ENCODE results near the gene SETBP1.

Gene SETBP1

DNA sequence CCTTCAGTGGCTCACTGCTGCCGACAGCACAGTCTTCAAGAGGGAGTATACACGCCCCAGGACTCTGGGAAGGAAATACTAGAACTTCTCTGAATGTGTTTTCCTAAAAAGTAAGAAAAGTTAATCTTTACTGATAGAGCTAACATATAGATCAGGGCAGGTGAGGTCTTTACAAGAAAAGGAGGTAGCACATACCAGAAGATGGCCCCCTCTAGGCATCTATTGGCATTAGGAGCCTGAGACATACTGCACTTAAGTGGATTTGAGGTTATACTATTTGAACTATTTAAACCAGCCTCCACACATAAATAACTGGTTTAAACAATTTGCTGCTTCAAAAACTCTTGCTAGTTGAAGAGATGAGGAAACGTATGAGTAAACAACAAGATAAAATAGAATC, 406.1 kb downstream of the SETBP1 start:
- Histone ChIP-seq H3K4me3 (ENCODE audit: low read length) (no peak overlapping the region), H3K36me3 (ENCODE audit: control insufficient read depth, low read depth, low read length) (no peaks in the 10 kb centered on the region), H3K9ac (ENCODE audit: low read length) (no peak overlapping the region), H3K27me3 (ENCODE audit: control insufficient read depth, insufficient read depth, low read length) (no peaks in the 10 kb centered on the region), H3K27ac (ENCODE audit: low read length) (no peak overlapping the region), H3K9me3 (ENCODE audit: control insufficient read depth, low read depth, low read length) (no peaks in the 10 kb centered on the region), H3K4me1 (ENCODE audit: control insufficient read depth, low read depth, low read length) (peaks cover 7% of the 10 kb centered on the region)

DNA sequence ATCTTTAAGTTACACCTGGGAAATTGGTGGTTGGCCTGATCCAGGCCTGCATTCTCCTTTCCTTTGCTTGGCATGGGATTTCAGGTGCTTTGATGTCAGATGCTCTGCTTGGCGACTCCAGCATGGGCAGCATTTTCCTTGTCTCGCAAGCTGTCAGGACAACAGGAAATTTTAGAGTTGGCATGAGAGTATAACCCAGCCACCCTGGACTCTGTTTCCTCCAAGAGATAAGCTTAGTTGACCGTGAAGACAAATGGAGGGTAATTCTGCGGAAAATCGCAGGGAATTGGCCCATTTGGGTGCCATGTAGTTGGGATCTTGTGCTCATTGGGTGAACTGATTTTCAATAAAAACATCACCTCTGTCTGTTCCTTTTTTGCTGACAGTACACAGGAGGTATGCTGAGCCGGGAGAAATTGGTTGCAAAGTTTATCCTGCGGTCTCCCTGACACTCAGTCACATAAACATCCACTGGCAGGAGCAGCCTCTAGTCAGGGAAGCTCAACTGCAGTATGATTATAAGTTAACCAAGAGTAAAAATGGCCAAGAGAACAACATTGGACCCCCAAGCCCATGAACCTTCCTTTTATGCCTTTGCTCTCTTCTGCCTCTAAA, 409.9 kb downstream of the SETBP1 start:
- no peak overlapping the region for H3K9ac ChIP-seq (ENCODE audit: low read length)
- H3K36me3 ChIP-seq (ENCODE audit: control insufficient read depth, low read depth, low read length) = no peaks in the 10 kb centered on the region
- H3K27me3 ChIP-seq (ENCODE audit: control insufficient read depth, insufficient read depth, low read length) = no peaks in the 10 kb centered on the region
- H3K9me3 ChIP-seq (ENCODE audit: control insufficient read depth, low read depth, low read length) = no peaks in the 10 kb centered on the region
- peaks cover 7% of the 10 kb centered on the region for H3K4me1 ChIP-seq (ENCODE audit: control insufficient read depth, low read depth, low read length)
- no peak overlapping the region for H3K27ac ChIP-seq (ENCODE audit: low read length)
- no peak overlapping the region for H3K4me3 ChIP-seq (ENCODE audit: low read length)

DNA sequence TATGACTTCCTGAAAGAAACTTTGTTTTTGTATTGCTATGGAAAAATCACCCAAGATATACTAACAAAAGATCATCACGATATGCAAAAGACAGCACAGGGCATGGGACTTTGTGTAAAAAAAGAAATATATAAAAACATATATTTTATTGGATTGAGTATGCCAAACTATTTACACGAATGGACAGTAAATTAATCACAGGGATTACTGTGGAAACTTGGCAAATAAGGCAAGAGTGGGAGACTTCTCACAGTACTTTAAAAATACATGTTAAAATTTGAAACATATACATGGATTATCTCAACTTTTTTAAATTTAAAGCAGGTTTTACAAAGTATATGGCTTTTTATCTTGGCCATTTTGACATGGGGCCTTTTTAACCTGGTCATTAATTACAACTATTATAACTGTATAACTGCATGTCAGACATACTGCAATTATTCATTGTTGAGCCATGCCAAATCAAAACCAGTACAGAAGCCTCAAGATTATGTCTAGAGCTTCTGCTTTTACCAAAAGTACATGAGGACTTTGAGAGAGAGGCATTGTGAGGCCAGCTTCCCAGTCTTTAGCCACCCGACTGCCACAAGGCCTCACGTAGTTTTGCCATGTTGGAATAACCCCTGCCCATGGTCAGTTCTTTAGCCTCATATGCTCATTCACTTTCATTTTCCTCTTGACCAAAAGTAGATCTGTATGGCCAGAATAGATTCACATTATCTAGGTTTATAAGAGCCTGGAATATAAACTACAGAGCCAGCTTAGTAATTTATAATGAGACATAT, 419.8 kb downstream of the SETBP1 start:
- H3K27me3 ChIP-seq (ENCODE audit: control insufficient read depth, insufficient read depth, low read length) = no peaks in the 10 kb centered on the region
- no peak overlapping the region for H3K9ac ChIP-seq (ENCODE audit: low read length)
- peaks cover 6% of the 10 kb centered on the region for H3K4me1 ChIP-seq (ENCODE audit: control insufficient read depth, low read depth, low read length)
- H3K36me3 ChIP-seq (ENCODE audit: control insufficient read depth, low read depth, low read length) = no peaks in the 10 kb centered on the region
- no peak overlapping the region for H3K4me3 ChIP-seq (ENCODE audit: low read length)
- no peak overlapping the region for H3K27ac ChIP-seq (ENCODE audit: low read length)
- no peaks in the 10 kb centered on the region for H3K9me3 ChIP-seq (ENCODE audit: control insufficient read depth, low read depth, low read length)

DNA sequence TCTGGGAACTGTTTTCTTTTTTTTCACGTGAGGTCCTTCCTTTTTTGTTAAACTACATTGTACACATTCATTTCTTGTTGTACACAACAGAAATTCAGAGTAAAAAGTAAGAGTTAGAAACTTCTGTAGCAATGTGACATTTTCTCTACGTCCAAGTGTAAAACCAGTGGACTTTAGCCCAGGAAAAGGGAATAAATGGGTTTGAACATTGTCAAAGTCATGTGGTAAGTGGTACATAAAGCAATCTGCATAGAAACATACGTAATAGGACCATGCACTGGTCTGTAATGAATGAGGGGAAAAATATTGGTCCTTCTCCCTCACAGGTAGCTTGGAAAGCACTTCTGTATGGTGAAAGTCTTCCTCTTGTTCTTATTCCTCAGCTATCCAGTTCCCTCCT, 421.4 kb downstream of the SETBP1 start:
- H3K4me3 ChIP-seq (ENCODE audit: low read length) = no peak overlapping the region
- H3K9me3 ChIP-seq (ENCODE audit: control insufficient read depth, low read depth, low read length) = no peaks in the 10 kb centered on the region
- H3K27me3 ChIP-seq (ENCODE audit: control insufficient read depth, insufficient read depth, low read length) = no peaks in the 10 kb centered on the region
- H3K4me1 ChIP-seq (ENCODE audit: control insufficient read depth, low read depth, low read length) = peaks cover 6% of the 10 kb centered on the region
- H3K9ac ChIP-seq (ENCODE audit: low read length) = no peak overlapping the region
- H3K27ac ChIP-seq (ENCODE audit: low read length) = no peak overlapping the region
- H3K36me3 ChIP-seq (ENCODE audit: control insufficient read depth, low read depth, low read length) = no peaks in the 10 kb centered on the region

DNA sequence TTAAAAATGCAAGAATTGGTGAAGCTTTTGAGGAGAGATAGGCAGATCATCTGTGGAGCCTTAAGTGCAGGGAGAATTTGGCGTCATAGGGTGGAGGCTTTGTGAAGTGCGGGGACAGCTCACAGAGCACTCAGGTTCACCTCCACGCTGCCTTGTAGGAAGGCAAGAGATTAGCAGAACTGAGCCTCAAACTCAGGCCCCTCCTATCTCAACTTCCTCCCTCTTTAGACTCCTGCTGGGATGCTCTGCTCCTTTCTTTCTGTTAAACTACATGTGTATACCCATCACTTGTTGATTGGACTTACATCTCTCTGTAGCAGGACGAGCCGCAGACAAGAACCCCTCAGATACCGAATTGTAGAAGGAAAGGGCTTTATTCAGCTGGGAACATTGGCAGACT, 422.2 kb downstream of the SETBP1 start:
- Histone ChIP-seq H3K4me3 (ENCODE audit: low read length) (no peak overlapping the region), H3K27ac (ENCODE audit: low read length) (no peak overlapping the region), H3K27me3 (ENCODE audit: control insufficient read depth, insufficient read depth, low read length) (no peaks in the 10 kb centered on the region), H3K36me3 (ENCODE audit: control insufficient read depth, low read depth, low read length) (no peaks in the 10 kb centered on the region), H3K4me1 (ENCODE audit: control insufficient read depth, low read depth, low read length) (peaks cover 6% of the 10 kb centered on the region), H3K9ac (ENCODE audit: low read length) (no peak overlapping the region), H3K9me3 (ENCODE audit: control insufficient read depth, low read depth, low read length) (no peaks in the 10 kb centered on the region)

DNA sequence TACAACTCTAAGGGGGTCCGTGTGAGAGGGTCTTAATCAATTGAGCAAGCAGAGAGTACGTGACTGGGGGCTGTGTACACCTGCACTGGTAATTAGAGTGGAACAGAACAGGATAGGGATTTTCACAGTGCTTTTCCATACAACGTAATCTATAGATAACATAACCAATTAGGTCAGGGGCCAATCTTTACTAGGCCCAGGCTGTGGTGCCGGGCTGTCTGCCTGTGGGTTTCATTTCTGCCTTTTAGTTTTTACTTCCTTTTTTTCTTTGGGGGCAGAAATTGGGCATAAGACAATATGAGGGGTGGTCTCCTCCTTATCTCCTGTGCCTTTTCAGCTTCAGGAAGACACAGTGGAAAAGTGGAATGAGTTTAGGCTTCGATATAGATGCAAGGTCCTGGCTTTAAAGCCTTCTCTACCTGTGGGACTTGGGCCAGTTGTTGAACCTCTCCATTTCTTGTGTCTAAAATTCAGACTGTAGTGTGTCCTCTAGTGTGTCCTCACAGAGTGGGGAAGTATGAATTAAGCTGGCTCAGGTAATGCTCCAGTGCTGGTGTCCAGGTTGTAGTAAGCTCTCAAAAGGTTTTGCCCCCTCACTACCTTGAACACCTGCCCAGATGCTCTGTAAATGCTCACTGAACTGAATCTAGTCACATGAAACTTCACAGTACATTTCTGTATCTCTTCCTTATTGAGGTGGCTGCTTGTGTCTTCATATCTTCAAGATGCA, 422.8 kb downstream of the SETBP1 start:
- H3K36me3 ChIP-seq (ENCODE audit: control insufficient read depth, low read depth, low read length) = no peaks in the 10 kb centered on the region
- no peak overlapping the region for H3K9ac ChIP-seq (ENCODE audit: low read length)
- no peak overlapping the region for H3K27ac ChIP-seq (ENCODE audit: low read length)
- peaks cover 6% of the 10 kb centered on the region for H3K4me1 ChIP-seq (ENCODE audit: control insufficient read depth, low read depth, low read length)
- no peaks in the 10 kb centered on the region for H3K27me3 ChIP-seq (ENCODE audit: control insufficient read depth, insufficient read depth, low read length)
- no peak overlapping the region for H3K4me3 ChIP-seq (ENCODE audit: low read length)
- H3K9me3 ChIP-seq (ENCODE audit: control insufficient read depth, low read depth, low read length) = no peaks in the 10 kb centered on the region

DNA sequence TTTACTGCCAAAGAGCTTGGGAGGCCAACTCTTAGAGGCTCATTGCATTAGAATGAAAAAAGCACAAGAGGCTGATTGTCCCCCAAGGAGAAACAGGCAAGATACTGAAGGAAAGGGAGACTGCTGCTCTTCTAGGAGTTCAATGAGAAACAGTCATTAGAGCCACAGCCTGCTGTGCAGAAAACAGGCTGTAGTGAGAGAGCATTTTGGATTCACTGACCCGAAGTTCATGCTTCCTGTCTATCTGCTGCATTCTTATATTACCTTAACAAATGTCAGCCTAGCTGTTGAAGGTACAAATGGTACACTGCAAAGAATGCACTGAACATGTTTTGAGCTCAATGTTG, 423.3 kb downstream of the SETBP1 start:
- no peaks in the 10 kb centered on the region for H3K9me3 ChIP-seq (ENCODE audit: control insufficient read depth, low read depth, low read length)
- H3K9ac ChIP-seq (ENCODE audit: low read length) = no peak overlapping the region
- H3K27me3 ChIP-seq (ENCODE audit: control insufficient read depth, insufficient read depth, low read length) = no peaks in the 10 kb centered on the region
- peaks cover 6% of the 10 kb centered on the region for H3K4me1 ChIP-seq (ENCODE audit: control insufficient read depth, low read depth, low read length)
- no peaks in the 10 kb centered on the region for H3K36me3 ChIP-seq (ENCODE audit: control insufficient read depth, low read depth, low read length)
- H3K27ac ChIP-seq (ENCODE audit: low read length) = no peak overlapping the region
- no peak overlapping the region for H3K4me3 ChIP-seq (ENCODE audit: low read length)

DNA sequence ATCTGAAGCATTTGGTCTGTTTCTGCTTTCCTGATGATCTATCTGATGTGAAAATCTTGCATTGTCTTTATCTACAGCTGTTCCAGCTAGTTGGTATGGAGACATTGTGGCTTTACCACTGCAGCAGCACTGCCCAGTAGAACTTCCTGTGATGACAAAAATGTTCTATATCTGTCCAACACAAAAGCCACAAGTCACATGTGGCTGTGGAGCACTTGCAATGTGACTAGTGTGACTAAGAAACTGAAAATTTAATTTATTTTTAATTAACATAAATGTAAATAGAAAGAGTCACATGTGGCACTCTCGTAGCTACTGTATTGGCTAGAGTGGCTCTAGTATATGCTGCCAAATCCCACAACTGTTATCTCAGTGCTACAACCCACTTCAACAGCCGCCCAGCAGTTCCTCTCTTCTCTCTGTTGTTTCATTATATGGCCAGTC, 425.7 kb downstream of the SETBP1 start:
- Histone ChIP-seq H3K9ac (ENCODE audit: low read length) (no peak overlapping the region), H3K27ac (ENCODE audit: low read length) (no peak overlapping the region), H3K27me3 (ENCODE audit: control insufficient read depth, insufficient read depth, low read length) (no peaks in the 10 kb centered on the region), H3K9me3 (ENCODE audit: control insufficient read depth, low read depth, low read length) (no peaks in the 10 kb centered on the region), H3K4me3 (ENCODE audit: low read length) (no peak overlapping the region), H3K36me3 (ENCODE audit: control insufficient read depth, low read depth, low read length) (no peaks in the 10 kb centered on the region), H3K4me1 (ENCODE audit: control insufficient read depth, low read depth, low read length) (peaks cover 6% of the 10 kb centered on the region)

DNA sequence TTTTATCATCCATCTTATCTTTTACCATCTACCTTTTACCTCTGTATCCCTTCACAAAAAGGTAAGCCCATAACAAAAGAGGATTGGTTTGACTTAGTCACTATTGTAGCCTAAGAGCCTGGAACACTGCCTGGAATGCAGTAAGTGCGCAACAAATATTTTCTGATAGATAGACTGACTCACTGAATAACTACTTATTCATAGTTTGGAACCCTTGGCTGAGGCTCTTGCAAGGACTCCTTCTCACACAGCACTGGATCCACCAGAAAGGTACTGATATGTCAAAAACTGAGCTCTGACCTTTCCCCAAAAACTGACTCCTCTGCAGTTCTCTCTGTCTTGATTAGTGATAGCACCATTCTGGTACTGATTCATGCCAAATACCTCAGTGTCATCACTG, 426.7 kb downstream of the SETBP1 start:
- peaks cover 6% of the 10 kb centered on the region for H3K4me1 ChIP-seq (ENCODE audit: control insufficient read depth, low read depth, low read length)
- H3K4me3 ChIP-seq (ENCODE audit: low read length) = no peak overlapping the region
- no peaks in the 10 kb centered on the region for H3K36me3 ChIP-seq (ENCODE audit: control insufficient read depth, low read depth, low read length)
- H3K9ac ChIP-seq (ENCODE audit: low read length) = no peak overlapping the region
- no peaks in the 10 kb centered on the region for H3K9me3 ChIP-seq (ENCODE audit: control insufficient read depth, low read depth, low read length)
- no peaks in the 10 kb centered on the region for H3K27me3 ChIP-seq (ENCODE audit: control insufficient read depth, insufficient read depth, low read length)
- no peak overlapping the region for H3K27ac ChIP-seq (ENCODE audit: low read length)

DNA sequence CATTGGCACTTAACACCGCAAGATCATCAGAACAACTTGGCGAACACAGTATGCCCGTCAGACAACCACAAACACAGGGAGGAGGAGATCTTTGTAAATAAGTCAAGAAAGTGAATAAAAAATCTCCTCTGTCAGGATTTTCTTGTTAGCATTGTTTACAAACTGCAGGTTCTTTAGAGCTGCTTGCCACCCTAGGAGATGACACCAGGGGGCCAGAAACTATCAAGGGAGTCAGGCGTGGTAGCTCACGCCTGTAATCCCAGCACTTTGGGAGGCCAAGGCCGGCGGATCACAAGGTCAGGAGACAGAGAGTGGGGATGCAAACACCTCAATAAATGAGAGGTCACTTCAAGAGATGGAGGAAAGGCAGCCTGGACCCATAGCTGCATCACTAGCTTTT, 428.1 kb downstream of the SETBP1 start:
- Histone ChIP-seq H3K36me3 (ENCODE audit: control insufficient read depth, low read depth, low read length) (no peaks in the 10 kb centered on the region), H3K4me3 (ENCODE audit: low read length) (no peak overlapping the region), H3K9ac (ENCODE audit: low read length) (no peak overlapping the region), H3K9me3 (ENCODE audit: control insufficient read depth, low read depth, low read length) (no peaks in the 10 kb centered on the region), H3K4me1 (ENCODE audit: control insufficient read depth, low read depth, low read length) (no peaks in the 10 kb centered on the region), H3K27me3 (ENCODE audit: control insufficient read depth, insufficient read depth, low read length) (no peaks in the 10 kb centered on the region), H3K27ac (ENCODE audit: low read length) (no peak overlapping the region)

DNA sequence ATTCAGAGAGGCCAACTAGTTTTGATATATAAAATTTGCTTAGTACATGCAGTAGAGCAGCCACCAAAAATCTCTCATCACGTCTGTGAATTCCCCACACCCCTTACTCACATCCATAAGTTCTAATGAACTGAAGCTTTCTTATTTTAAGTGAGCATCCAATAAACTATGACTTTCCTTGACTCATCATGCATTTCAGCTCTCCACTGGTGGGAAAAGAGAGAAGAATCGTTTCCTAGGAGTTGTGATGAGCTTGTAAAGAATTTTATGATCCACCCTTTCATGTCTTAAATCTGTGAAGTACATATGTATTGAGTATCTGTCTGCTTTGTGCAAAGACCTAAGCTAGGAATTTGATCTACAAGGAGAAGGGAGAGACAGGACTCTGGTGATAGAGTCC, 428.6 kb downstream of the SETBP1 start:
- Histone ChIP-seq H3K4me1 (ENCODE audit: control insufficient read depth, low read depth, low read length) (no peaks in the 10 kb centered on the region), H3K9ac (ENCODE audit: low read length) (no peak overlapping the region), H3K36me3 (ENCODE audit: control insufficient read depth, low read depth, low read length) (no peaks in the 10 kb centered on the region), H3K4me3 (ENCODE audit: low read length) (no peak overlapping the region), H3K27me3 (ENCODE audit: control insufficient read depth, insufficient read depth, low read length) (no peaks in the 10 kb centered on the region), H3K27ac (ENCODE audit: low read length) (no peak overlapping the region), H3K9me3 (ENCODE audit: control insufficient read depth, low read depth, low read length) (no peaks in the 10 kb centered on the region)

Data from iPS-18a (cell line).